ENCODE results near the gene MBD1. TPM values are rescaled to one million over a fixed set of nuclear protein-coding genes. Genes with fewer than 3 reads are reported as not detected.
A peak's percentile ranks its signal among the peaks of the same experiment; 100 is the strongest.
"Not testable (repeated sequence)": the region's sequence is repeated elsewhere in the genome, so short reads cannot be mapped to it uniquely, and the experiment has no call there.

Gene MBD1
- total RNA-seq, 1 donor from 2014 or later: 61.6 TPM

- DNase-seq: no peak
Observed at GRCh38 chr18:50293039-50293438, 11.7 kb upstream of the MBD1 start.

DNA sequence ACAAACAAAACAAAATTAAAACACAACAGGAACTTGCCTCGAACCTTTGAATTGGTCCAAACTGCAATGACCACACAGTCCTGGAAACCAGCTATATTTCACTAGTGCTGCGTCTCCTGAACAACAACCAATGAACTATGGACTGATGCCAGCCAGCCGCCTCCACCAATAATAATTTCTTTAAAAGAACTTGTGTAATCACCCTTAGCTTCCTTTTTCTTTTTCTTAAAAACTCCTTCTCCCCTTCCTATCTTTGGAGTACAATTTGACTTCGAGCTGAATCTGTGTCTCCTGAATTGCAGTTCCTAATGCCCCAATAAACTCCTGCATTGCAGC, 7.8 kb upstream of the MBD1 start:
- DNase-seq: no peak

GRCh38 chr18:50288348-50289107, 7.2 kb upstream of the MBD1 start:
- not testable (repeated sequence) for DNase-seq

DNA sequence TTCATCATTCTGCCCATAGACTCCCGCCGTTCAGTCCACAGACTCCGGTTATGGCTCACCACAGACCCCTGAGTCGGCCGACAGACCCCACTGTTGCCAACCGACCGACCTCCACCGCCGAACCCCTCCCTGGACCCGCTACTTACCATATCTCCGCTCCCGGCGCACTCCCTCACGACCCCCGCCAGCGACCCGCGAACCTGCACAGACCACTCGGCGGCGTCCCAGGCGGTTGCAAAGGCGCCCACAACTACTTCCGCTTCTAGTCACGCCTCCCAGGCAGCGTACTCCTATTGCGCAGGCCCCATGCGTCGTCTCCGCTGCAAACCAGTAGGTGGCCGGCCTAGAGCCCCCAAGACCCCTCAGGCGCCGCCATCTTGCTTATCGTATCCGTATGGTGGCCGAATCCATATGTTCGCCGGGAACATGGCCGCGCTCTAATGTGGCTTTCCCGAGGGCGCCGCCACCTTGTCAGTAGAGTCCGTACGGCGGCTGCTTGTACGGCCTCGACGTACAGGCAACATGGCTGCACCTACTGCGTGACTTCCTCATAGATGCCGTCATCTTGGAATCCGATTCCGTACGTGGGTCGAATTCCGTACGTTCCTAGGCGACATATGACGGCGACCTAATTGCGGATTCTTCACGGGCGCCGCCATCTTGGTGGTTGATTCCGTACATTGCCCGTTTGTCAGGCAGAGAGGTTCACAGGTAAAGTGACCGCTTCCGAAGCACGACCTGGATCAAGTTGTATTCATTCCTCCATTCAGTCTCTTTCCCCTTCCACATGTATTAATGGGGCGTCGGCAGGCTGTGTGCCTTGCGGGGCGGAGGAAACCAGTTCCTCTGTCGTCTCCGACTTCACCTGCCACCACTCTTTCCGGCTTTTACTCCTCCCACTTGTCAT, 6.4 kb upstream of the MBD1 start, which contains the start of gene CXXC1:
Gene CXXC1, minus strand, starts transcription at position 252 of the 907 bp plus-strand sequence. Its CDS starts 103 bp downstream, at position 149.
- peak; percentile 99 for DNase-seq

DNA sequence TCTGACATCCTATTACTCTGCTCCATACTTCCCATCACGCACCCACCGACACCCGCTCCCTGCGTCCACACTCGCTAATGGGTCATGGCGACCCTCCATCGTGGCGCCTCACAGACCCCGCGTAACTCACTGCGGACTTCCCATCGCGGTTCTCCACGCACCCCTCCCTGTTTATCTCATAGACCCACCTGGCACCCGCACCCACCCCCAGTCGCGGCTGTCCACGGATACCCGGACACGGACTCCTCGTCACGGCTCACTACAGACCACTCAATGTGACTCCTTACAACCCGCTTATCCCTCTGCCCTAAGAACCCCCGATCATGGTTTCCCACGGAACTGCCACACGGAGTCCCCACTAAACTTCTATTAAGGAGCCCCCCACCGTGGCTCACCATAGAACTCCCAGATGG, 5.7 kb upstream of the MBD1 start:
- DNase-seq: no peak

- DNase-seq: no peak
Observed at GRCh38 chr18:50286391-50287027, 5.2 kb upstream of the MBD1 start.

- no peak for DNase-seq
Observed at GRCh38 chr18:50285631-50286321, 4.5 kb upstream of the MBD1 start.

DNA sequence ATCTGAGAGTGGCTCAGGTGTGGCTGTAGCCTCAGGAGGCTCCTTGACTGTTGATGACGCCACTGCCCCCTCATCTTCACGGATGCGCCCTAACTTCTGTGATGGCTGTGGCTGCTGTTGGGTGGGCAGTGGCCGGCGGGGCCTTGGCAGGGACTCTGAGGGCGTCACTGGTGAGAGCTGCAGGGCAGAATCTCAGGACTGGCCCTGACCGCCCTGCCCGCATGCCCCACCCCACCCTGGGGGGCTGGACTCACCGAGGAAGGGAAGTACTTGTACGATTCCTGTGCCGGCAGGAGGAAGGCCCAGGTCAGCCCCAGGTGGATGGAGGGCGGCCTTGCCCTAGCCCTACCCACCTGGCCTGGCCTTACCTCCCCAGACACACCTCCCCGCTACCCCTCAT, 3.7 kb upstream of the MBD1 start:
- DNase-seq: no peak

GRCh38 chr18:50284255-50284885, 3.0 kb upstream of the MBD1 start:
- no peak for DNase-seq

- DNase-seq: no peak
Observed at GRCh38 chr18:50283469-50284209, 2.3 kb upstream of the MBD1 start.

DNA sequence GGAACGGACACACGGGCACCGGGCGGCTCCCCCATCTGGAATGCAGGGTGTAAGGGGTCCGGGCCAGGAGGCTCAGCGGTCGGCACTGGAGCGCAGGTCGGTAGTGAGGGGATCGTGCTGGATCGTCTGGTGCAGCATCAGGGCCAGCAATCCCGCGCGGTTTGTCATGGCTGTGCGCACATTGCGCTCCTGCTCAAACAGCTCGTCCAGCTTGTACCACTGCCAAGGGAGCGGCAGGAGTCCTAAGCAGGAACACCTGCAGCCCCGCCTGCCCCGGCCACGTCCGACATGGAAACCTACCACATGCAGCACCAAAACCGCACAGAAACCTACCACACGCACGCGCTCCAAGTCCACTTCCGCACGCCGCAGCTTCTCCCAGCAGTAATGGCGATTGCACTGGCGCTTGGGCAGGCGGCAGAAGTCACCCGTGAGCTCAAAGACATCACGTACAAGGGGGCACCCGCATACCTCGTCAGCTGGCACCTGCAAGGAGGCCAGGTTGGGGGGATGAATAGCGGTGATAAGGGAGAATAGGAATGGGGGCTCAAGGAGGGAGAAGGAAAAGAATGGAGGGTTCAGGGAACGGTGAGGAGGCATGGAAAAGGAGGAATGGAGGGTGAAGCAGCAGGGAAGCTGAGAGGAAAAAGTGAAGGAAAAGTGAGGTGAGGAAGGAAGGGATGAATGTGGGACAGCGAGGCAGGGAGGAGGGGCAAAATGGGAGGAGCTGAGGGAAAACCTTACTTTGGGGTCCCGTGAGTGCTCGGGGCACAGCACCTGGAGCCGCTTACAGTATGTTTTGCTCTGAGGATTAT, 1.4 kb upstream of the MBD1 start:
- DNase-seq: no peak

DNA sequence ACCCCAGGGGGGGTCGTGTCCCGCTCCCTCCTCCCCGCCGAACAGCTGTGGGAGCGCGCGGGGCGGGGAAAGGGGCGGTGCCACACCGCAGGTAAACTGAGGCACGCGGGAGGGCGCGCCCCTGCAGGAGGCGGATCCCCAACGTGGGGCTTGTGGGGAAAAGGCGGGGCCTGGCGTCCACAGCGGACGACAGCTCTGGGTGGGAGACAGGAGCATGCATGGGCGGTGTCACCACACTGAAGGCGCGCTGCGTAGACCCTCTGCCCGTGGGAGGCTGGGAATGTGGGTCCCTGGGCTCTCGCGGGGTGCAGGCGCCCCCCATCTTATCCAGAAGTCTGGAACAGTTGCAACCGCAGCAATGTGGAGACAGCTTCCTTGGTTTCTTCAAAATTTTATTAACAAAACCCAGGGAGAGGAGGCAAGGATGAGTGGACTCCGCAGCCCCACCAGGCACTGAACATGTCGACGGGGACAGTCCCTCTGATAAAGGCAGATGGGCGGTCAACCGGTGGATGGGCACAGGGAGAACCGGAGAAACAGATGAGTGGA, 723 bp upstream of the MBD1 start:
- DNase-seq: no peak

- no peak for DNase-seq
Observed at GRCh38 chr18:50280707-50281294, 522 bp downstream of the MBD1 start.

DNA sequence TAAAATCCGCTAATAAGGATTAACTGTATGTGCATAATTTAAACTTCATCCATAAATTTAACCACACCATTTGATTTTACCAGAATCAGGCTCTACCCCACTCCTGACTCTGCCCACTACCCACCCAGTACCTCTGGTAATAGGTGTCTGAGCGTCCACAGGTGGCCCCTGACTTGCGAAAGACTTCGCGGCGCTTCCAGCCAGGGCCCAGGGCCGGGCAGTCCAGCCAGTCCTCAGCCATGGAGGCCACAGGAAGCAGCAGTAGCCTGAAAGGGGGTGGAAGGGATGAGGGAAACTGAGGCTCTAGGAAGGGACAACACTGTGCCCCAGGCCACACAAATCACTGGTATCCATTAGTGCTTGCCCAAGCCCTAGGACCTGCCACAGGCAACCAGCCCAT, 1.6 kb downstream of the MBD1 start:
- DNase-seq: no peak

DNA sequence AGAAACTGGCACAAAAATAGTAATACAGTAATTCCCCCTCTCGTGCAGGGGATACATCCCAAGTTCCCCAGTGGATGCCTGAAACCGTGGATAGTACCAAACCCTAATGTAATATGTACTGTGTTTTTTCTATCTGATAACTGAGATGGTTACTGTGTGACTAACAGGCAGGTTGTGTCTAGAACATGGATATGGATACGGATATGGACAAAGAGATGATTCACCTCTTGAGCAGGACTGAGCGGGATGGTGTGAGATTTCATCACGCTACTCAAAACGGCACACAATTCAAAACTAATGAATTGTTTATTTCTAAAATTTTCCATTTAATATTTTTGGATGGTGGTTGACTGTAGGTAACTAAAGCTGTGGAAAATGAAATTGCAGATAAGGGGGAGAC, 3.4 kb downstream of the MBD1 start:
- DNase-seq: no peak

GRCh38 chr18:50276452-50276851, 4.9 kb downstream of the MBD1 start:
- DNase-seq: no peak

GRCh38 chr18:50275503-50276036, 5.8 kb downstream of the MBD1 start:
- DNase-seq: no peak

- no peak for DNase-seq
Observed at GRCh38 chr18:50274941-50275340, 6.4 kb downstream of the MBD1 start.

- no peak for DNase-seq
Observed at GRCh38 chr18:50274044-50274442, 7.3 kb downstream of the MBD1 start.

All from occipital lobe (tissue), 2 donors.